Fibroblast of mammary gland (primary cell): Measurements from ENCODE around the gene SYNM.

Source experiments
- DNase-seq: peaks from one replicate; pipeline ENCODE4 v3.0.0-alpha.2; 2010; ENCODE audit warnings: low read depth
- H3K4me3 ChIP-seq: 2 replicates; pipeline ENCODE4 v1.5.1; 2011; ENCODE audit warnings: low read depth, mild to moderate bottlenecking, low read length, moderate library complexity; ENCODE audit not compliant: control insufficient read depth
- TF ChIP-seq, protein P1 (sequence below): conservative IDR thresholded peaks from 2 replicates; pipeline ENCODE4 v1.5.1; 2011; ENCODE audit warnings: low read depth, low read length, inconsistent platforms; ENCODE audit not compliant: control insufficient read depth, insufficient read depth

SYNM gene

DNA sequence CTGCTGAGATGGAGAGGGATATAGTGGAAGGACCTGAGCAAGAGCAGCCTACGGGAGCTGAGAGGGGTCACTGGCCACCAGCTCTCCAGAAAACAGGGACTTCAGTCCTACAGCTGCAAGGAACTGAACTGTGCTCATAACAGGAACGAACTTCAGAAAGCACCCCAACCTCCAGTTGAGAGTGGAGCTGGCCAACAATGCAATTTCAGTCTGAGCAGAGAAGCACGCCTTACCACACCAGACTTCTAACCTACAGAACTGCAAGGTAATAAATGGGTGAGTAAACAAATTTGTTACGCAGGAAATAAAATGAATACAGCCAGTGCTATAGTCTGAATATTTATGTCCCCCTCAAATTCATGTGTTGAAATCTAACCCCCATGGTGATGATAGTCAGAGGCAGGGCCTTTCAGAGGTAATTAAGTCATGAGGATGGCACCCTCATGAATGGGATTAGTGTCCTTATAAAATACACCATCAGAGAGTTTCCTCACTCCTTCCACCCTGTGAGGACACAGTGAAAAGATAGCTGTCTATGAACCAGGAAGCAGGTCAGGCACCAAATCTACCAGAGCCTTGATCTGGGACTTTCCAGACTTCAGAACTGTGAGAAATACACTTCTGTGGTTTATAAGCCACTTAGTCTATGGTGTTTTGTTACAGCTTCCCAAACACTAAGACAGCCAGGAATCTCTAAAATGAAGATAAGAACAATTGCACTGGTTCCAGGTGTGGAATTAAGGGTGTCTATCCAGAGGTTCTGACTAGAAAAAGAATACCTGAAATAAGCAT is 58.6 kb downstream of the SYNM start:
- TF ChIP-seq, protein P1, sequence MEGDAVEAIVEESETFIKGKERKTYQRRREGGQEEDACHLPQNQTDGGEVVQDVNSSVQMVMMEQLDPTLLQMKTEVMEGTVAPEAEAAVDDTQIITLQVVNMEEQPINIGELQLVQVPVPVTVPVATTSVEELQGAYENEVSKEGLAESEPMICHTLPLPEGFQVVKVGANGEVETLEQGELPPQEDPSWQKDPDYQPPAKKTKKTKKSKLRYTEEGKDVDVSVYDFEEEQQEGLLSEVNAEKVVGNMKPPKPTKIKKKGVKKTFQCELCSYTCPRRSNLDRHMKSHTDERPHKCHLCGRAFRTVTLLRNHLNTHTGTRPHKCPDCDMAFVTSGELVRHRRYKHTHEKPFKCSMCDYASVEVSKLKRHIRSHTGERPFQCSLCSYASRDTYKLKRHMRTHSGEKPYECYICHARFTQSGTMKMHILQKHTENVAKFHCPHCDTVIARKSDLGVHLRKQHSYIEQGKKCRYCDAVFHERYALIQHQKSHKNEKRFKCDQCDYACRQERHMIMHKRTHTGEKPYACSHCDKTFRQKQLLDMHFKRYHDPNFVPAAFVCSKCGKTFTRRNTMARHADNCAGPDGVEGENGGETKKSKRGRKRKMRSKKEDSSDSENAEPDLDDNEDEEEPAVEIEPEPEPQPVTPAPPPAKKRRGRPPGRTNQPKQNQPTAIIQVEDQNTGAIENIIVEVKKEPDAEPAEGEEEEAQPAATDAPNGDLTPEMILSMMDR, result no peak
- H3K4me3 ChIP-seq, result no peak overlapping the region
- DNase-seq, result no peak

DNA sequence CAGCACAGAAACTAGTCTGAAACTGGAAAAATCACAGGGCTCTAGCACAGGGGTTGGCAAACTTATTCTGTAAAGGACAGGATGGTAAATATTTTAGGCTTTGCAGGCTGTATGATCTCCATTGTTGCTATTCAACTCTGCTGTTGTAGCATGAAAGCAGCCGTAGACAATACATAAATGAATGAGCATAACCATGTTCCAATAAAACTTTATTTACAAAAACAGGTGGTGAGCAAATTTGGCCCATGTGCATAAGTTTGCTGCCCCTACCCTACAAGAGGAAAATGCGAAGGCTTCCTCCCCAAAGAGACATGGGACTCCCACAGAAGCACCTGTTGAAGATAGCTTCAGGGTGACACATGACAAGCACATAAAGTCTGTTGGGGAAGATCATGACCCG is 59.2 kb downstream of the SYNM start:
- TF ChIP-seq, protein P1, result no peak
- H3K4me3 ChIP-seq, result no peak overlapping the region
- DNase-seq, result no peak

- no peak for DNase-seq
- TF ChIP-seq, protein P1, result no peak
- no peak overlapping the region for H3K4me3 ChIP-seq
Observed at GRCh38 chr15:99165020-99165790, 60.3 kb downstream of the SYNM start.

DNA sequence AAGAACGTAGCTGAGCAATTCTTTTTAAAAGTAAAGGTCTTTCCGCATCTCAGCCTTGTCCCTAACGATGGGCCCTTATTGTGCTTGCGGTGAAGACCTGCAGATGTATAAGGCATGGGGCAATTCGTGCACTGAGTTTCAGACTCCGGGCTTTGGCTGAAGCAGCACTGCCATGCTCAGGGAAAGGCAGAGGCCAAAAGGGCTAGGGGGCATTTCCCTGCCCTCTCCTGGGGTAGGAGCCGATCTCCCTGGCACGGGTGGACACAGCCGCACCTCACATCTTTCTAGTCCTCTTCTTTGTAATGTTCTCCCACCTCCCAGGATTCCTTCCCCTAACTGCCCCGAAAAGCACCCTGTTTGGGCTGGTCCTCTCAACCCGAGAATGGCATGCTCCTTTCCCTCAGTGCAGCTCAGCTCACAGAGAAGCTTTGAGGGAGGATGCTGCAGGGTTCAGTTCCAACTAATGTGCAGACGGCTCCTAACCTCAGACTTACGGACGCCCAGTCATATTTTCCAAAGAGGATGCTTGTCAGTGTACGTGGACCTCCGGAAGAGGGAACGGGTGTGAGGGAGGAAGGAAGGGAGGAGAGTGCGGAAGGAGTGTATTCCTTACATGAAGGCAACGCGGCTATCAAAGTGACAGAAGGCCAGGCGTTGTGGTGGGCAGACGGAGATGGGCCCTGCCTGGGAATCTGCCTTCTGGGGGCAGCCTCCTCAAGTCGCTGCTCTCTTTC is 61.2 kb downstream of the SYNM start:
- no peak for DNase-seq
- H3K4me3 ChIP-seq, result no peak overlapping the region
- TF ChIP-seq, protein P1, result no peak

DNA sequence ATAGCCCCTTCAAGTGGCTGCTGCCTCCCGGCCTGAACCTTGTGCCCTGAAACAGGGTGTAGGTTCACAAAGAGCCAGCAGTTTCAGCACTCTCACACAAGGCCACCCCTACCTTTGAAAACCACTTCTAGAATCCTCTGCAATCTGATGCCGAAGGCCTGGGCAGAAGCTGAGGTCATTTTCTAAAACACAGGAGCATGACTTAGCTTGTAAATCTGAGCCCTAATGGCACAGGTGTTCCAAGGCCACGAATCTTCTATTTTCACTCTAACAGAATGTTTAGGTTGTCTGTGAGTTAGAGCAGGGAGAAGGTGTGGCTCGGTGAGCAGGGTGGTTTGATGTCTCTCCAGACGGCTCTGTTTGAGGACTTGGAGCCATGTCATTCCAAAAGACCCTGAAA is 62.3 kb downstream of the SYNM start:
- DNase-seq, result no peak
- no peak overlapping the region for H3K4me3 ChIP-seq
- TF ChIP-seq, protein P1, result no peak

DNA sequence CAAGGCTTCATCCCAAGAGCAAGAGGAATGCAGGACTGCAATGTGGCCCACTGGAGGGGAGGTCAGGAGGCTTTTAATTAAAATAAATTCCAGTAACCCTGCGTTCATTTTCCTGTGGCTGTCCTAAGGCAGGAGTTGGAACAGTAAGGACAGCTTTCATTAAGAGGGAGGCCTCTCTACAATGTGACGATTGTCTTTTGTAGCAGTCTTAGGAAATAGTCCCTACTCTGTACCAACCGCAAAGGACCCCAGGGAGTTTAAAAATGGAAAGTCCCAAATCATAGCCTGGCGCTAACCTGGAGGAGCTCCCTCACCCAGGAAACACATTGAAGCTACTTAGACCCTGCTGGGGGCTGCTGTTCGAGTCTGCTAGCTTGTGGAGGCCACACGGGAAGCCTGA is 62.8 kb downstream of the SYNM start:
- TF ChIP-seq, protein P1, result no peak
- H3K4me3 ChIP-seq, result no peak overlapping the region
- no peak for DNase-seq
